ENCODE measurements around the gene SETX.

The SETX gene, protein sequence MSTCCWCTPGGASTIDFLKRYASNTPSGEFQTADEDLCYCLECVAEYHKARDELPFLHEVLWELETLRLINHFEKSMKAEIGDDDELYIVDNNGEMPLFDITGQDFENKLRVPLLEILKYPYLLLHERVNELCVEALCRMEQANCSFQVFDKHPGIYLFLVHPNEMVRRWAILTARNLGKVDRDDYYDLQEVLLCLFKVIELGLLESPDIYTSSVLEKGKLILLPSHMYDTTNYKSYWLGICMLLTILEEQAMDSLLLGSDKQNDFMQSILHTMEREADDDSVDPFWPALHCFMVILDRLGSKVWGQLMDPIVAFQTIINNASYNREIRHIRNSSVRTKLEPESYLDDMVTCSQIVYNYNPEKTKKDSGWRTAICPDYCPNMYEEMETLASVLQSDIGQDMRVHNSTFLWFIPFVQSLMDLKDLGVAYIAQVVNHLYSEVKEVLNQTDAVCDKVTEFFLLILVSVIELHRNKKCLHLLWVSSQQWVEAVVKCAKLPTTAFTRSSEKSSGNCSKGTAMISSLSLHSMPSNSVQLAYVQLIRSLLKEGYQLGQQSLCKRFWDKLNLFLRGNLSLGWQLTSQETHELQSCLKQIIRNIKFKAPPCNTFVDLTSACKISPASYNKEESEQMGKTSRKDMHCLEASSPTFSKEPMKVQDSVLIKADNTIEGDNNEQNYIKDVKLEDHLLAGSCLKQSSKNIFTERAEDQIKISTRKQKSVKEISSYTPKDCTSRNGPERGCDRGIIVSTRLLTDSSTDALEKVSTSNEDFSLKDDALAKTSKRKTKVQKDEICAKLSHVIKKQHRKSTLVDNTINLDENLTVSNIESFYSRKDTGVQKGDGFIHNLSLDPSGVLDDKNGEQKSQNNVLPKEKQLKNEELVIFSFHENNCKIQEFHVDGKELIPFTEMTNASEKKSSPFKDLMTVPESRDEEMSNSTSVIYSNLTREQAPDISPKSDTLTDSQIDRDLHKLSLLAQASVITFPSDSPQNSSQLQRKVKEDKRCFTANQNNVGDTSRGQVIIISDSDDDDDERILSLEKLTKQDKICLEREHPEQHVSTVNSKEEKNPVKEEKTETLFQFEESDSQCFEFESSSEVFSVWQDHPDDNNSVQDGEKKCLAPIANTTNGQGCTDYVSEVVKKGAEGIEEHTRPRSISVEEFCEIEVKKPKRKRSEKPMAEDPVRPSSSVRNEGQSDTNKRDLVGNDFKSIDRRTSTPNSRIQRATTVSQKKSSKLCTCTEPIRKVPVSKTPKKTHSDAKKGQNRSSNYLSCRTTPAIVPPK (N-terminal part only)

DNA sequence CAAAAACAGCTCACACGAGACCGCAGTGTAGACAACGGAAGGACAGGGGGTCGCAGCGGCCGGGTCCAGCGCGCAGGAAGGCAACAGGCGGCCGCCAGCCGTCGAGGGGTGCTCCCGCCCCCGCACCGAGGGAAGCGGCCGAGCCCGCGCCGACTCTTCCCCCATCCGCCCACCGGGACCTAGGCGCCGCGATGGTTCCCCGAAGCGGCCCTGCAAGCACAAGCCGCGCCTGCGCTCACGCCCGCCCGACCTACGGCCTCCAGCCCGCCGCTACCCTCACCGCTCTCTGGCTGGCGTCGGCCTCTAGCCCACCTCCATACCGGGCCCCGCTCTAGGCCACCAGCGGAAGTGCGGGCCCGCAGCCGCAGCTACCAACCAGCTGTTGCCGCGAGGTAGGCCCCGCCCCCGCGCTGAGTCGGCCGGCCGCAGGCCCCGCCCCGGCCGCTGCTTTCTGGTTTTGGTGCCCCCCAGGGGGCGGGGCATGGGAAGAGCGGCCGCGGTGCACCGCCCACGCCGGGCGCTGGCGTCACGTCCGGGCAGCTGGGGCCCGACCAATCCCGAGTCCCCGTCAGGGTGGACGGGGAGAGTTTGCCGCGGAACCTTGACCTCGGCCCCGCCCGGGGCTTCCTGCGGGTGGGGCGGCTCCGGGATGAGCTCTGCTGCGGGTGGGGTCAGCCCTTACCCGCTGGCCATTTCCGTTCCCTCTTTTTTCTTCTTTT is at the start of gene SETX:
TSS of gene SETX (minus strand) at position 350 of the 719 bp plus-strand sequence. CDS start 5,558 bp downstream, outside the sequence.
- Histone ChIP-seq H3K36me3 (replicated peaks; ENCODE audit: low read depth, low read length) (peaks cover 27% of the 10 kb centered on the region), H3K9me3 (ENCODE audit: insufficient read depth, low read length) (no peaks in the 10 kb centered on the region), H3K9ac (ENCODE audit: low read length) (peak within 1 kb of the TSS; percentile 90), H3K27ac (ENCODE audit: low read length) (peak within 1 kb of the TSS; percentile 71), H4K20me1 (ENCODE audit: insufficient read depth, low read length) (peaks cover 20% of the 10 kb centered on the region; the same call in 1 of the 2 replicates), H3K27me3 (ENCODE audit: low read depth, low read length) (no peaks in the 10 kb centered on the region), H3K79me2 (ENCODE audit: low read length) (peaks cover 43% of the 10 kb centered on the region), H2AFZ (ENCODE audit: low read depth, low read length) (peak within 1 kb of the TSS; percentile 93), H3K4me2 (ENCODE audit: low read length) (peak within 1 kb of the TSS; percentile 93), H3K4me3 (ENCODE audit: low read length) (peak within 1 kb of the TSS; percentile 96), H3K4me1 (ENCODE audit: low read length) (peaks cover 34% of the 10 kb centered on the region)
- TF ChIP-seq EZH2phosphoT487 (IDR thresholded peaks at IDR 0.05; ENCODE audit: low read depth): no peak
- TF ChIP-seq, protein P1, sequence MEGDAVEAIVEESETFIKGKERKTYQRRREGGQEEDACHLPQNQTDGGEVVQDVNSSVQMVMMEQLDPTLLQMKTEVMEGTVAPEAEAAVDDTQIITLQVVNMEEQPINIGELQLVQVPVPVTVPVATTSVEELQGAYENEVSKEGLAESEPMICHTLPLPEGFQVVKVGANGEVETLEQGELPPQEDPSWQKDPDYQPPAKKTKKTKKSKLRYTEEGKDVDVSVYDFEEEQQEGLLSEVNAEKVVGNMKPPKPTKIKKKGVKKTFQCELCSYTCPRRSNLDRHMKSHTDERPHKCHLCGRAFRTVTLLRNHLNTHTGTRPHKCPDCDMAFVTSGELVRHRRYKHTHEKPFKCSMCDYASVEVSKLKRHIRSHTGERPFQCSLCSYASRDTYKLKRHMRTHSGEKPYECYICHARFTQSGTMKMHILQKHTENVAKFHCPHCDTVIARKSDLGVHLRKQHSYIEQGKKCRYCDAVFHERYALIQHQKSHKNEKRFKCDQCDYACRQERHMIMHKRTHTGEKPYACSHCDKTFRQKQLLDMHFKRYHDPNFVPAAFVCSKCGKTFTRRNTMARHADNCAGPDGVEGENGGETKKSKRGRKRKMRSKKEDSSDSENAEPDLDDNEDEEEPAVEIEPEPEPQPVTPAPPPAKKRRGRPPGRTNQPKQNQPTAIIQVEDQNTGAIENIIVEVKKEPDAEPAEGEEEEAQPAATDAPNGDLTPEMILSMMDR (IDR thresholded peaks at IDR 0.05; ENCODE audit: low read depth, low read length): no peak

DNA sequence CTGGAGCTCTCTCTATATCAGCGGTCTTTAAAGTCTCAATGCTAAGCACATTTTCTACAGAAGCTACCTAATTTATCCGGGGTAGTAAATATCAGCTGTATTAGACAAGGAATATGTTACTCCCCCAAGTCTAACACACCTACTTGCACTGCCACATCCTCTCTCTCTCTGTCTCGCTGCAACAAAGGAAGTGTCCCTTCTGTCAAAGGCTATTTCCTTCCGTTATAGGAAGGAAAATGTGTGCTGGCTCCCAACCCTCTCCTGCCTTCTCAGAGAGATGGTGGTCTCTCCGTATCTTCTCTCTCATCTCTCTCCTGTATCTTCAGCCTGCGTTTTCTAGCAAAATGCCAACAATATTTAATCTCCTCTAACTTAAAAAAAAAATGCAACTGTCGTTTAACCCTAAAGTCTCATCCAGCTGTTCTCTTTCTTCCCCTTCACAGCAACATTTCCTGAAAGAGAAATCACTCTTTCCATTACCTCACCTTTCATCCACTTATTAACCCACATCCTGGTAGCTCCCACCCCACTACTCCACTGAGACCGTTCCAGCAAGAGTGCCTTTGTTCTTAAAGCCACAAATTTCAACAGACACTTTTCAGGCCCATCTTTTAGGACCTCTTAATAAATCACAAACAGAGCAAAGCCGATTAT is 49.6 kb upstream of the SETX start:
- H3K9me3 ChIP-seq (ENCODE audit: insufficient read depth, low read length): no peaks in the 10 kb centered on the region
- H3K79me2 ChIP-seq (ENCODE audit: low read length): peaks cover 22% of the 10 kb centered on the region
- H3K4me3 ChIP-seq (ENCODE audit: low read length): no peak overlapping the region
- H3K4me2 ChIP-seq (ENCODE audit: low read length): no peak overlapping the region
- no peak overlapping the region for H3K27ac ChIP-seq (ENCODE audit: low read length)
- H3K9ac ChIP-seq (ENCODE audit: low read length): no peak overlapping the region
- peaks cover 14% of the 10 kb centered on the region for H3K4me1 ChIP-seq (ENCODE audit: low read length)
- TF ChIP-seq, protein P1 (IDR thresholded peaks at IDR 0.05; ENCODE audit: low read depth, low read length): no peak
- no peak for TF ChIP-seq EZH2phosphoT487 (IDR thresholded peaks at IDR 0.05; ENCODE audit: low read depth)
- no peaks in the 10 kb centered on the region for H4K20me1 ChIP-seq (ENCODE audit: insufficient read depth, low read length)
- peaks cover 18% of the 10 kb centered on the region for H3K36me3 ChIP-seq (replicated peaks; ENCODE audit: low read depth, low read length)
- H3K27me3 ChIP-seq (ENCODE audit: low read depth, low read length): peaks cover 2% of the 10 kb centered on the region
- H2AFZ ChIP-seq (ENCODE audit: low read depth, low read length): no peak overlapping the region

GRCh38 chr9:132401824-132402223 is 47.0 kb upstream of the SETX start:
- H4K20me1 ChIP-seq (ENCODE audit: insufficient read depth, low read length): no peaks in the 10 kb centered on the region
- H3K4me3 ChIP-seq (ENCODE audit: low read length): no peak overlapping the region
- no peaks in the 10 kb centered on the region for H3K27me3 ChIP-seq (ENCODE audit: low read depth, low read length)
- TF ChIP-seq, protein P1 (IDR thresholded peaks at IDR 0.05; ENCODE audit: low read depth, low read length): no peak
- TF ChIP-seq EZH2phosphoT487 (IDR thresholded peaks at IDR 0.05; ENCODE audit: low read depth): no peak
- peaks cover 8% of the 10 kb centered on the region for H3K4me1 ChIP-seq (ENCODE audit: low read length)
- H3K9me3 ChIP-seq (ENCODE audit: insufficient read depth, low read length): no peaks in the 10 kb centered on the region
- H3K4me2 ChIP-seq (ENCODE audit: low read length): no peak overlapping the region
- H3K36me3 ChIP-seq (replicated peaks; ENCODE audit: low read depth, low read length): peaks cover 29% of the 10 kb centered on the region
- no peak overlapping the region for H3K9ac ChIP-seq (ENCODE audit: low read length)
- H2AFZ ChIP-seq (ENCODE audit: low read depth, low read length): no peak overlapping the region
- H3K79me2 ChIP-seq (ENCODE audit: low read length): peaks cover 22% of the 10 kb centered on the region
- H3K27ac ChIP-seq (ENCODE audit: low read length): no peak overlapping the region

Data from OCI-LY3 (cell line).